Fibroblast of skin of right quadriceps (primary cell): ENCODE data around the gene ATP1A2.
A peak's percentile ranks its signal among the peaks of the same experiment; 100 is the strongest.
"Not testable (repeated sequence)": the region's sequence is repeated elsewhere in the genome, so short reads cannot be mapped to it uniquely, and the experiment has no call there.

Experiments
- DNase-seq: peaks from one replicate; pipeline ENCODE4 v3.0.0-alpha.2; 2013

The ATP1A2 gene

GRCh38 chr1:160101717-160102522, 13.6 kb upstream of the ATP1A2 start:
- no peak for DNase-seq

- DNase-seq = no peak
These were observed 11.7 kb upstream of the ATP1A2 start for GRCh38 chr1:160103658-160104408.

- no peak for DNase-seq
These were observed 11.1 kb upstream of the ATP1A2 start for GRCh38 chr1:160104486-160104885.

- no peak for DNase-seq
These were observed 10.4 kb upstream of the ATP1A2 start for GRCh38 chr1:160105155-160105554.

- DNase-seq = no peak
These were observed 8.0 kb upstream of the ATP1A2 start for GRCh38 chr1:160107512-160107911.

- DNase-seq = peak; percentile 42
These were observed 6.5 kb upstream of the ATP1A2 start for GRCh38 chr1:160108888-160109662.

- DNase-seq = no peak
These were observed 5.9 kb upstream of the ATP1A2 start for GRCh38 chr1:160109686-160110085.

GRCh38 chr1:160111462-160111861, 4.1 kb upstream of the ATP1A2 start:
- not testable (repeated sequence) for DNase-seq

- no peak for DNase-seq
These were observed 3.2 kb upstream of the ATP1A2 start for GRCh38 chr1:160112357-160112756.

- DNase-seq = no peak
These were observed 2.2 kb upstream of the ATP1A2 start for GRCh38 chr1:160113407-160113806.

- DNase-seq = no peak
These were observed 1.5 kb upstream of the ATP1A2 start for GRCh38 chr1:160114085-160114484.

- no peak for DNase-seq
These were observed 956 bp downstream of the ATP1A2 start for GRCh38 chr1:160116283-160117147.

GRCh38 chr1:160117300-160117699, 1.7 kb downstream of the ATP1A2 start:
- no peak for DNase-seq

- DNase-seq = no peak
These were observed 2.2 kb downstream of the ATP1A2 start for GRCh38 chr1:160117709-160118183.

- DNase-seq = no peak
These were observed 3.4 kb downstream of the ATP1A2 start for GRCh38 chr1:160118928-160119327.

- DNase-seq = no peak
These were observed 5.2 kb downstream of the ATP1A2 start for GRCh38 chr1:160120797-160121196.

- DNase-seq = no peak
These were observed 5.8 kb downstream of the ATP1A2 start for GRCh38 chr1:160121388-160121787.

GRCh38 chr1:160122978-160123495, 7.5 kb downstream of the ATP1A2 start:
- no peak for DNase-seq

- DNase-seq = no peak
These were observed 8.2 kb downstream of the ATP1A2 start for GRCh38 chr1:160123726-160124125.

GRCh38 chr1:160124705-160125478, 9.3 kb downstream of the ATP1A2 start:
- peak; percentile 64 for DNase-seq

- DNase-seq = no peak
These were observed 10.2 kb downstream of the ATP1A2 start for GRCh38 chr1:160125746-160126145.
